HCT116 (cell line): ENCODE measurements around the gene TRPT1. TPM values are rescaled to one million over a fixed set of nuclear protein-coding genes. Genes with fewer than 3 reads are reported as not detected.
A peak's percentile ranks its signal among the peaks of the same experiment; 100 is the strongest.

Experiments used
- ATAC-seq: fragments of 200-7000 bp; cut with Tn5 transposase; 2 replicates; pipeline ENCODE4 v1.9.1; 2020; ENCODE audit warnings: mild to moderate bottlenecking, moderate library complexity
- BruUV-seq: library from RNA; stranded (reverse); fragments of 400-500 nt; replicated peaks from 2 replicates; lab custom pipeline; 2021; lab: Mats Ljungman, UMichigan
- CTCF ChIA-PET: fragments of 300-600 bp; sonication (Branson Sonifier 250); formaldehyde crosslinking; loops from one replicate; lab custom pipeline; 2021; ENCODE audit warnings: antibody characterized with exemption; lab: Charles Lee
- POLR2A ChIA-PET: fragments of 300-600, 350-600 bp; sonication (Branson Sonifier 250); formaldehyde crosslinking; loops from one replicate; lab custom pipeline; 2021; ENCODE audit warnings: antibody characterized with exemption; lab: Charles Lee
- RAD21 ChIA-PET, 2 experiments: fragments of 300-600 bp; sonication (Branson Sonifier 250); formaldehyde crosslinking; loops; one replicate each; lab custom pipeline; 2023; ENCODE audit warnings: low total read pairs in 2 of 2; ENCODE audit not compliant: uncharacterized antibody in 2 of 2, unreplicated experiment in 2 of 2, low non-redundant PET in 1 of 2; lab: Charles Lee
- DNase-seq: peaks from one replicate; pipeline ENCODE4 v3.0.0-alpha.2; 2010; ENCODE audit warnings: low read depth, low spot score
- H2AFZ ChIP-seq: fragments of 200-600 bp; shearing (Covaris generic), sonication (generic); 2 replicates; pipeline ENCODE4 v1.6.1; 2017; ENCODE audit warnings: low read depth, mixed run types, mixed read lengths, antibody characterized with exemption, low read length; ENCODE audit not compliant: poor library complexity, severe bottlenecking
- H3K27ac ChIP-seq: 2 replicates; pipeline ENCODE4 v1.5.1; 2012; ENCODE audit warnings: low read depth, low read length
- H3K27me3 ChIP-seq: fragments of 200-600 bp; sonication (generic); 2 replicates; pipeline ENCODE4 v1.6.1; 2016; ENCODE audit warnings: mixed run types, low read length, mixed read lengths; ENCODE audit not compliant: insufficient read depth
- H3K36me3 ChIP-seq, 2 experiments: fragments of 200-500 bp in 1 of 2; fragments of 200-600 bp in 1 of 2; sonication (Bioruptor generic) in 1 of 2; sonication (generic) in 1 of 2; 2 replicates each; pipeline versions ENCODE4 v1.5.1 to v1.6.1; 2014 to 2016; ENCODE audit warnings: low read length in 2 of 2, inconsistent platforms in 1 of 2, mixed read lengths in 1 of 2, mixed run types in 1 of 2; ENCODE audit not compliant: insufficient read depth in 2 of 2, control insufficient read depth in 1 of 2
- H3K4me1 ChIP-seq, 2 experiments: fragments of 200-600 bp in 1 of 2; sonication (generic) in 1 of 2; 2 replicates each; pipeline versions ENCODE4 v1.5.1 to v1.6.1; 2012 to 2017; ENCODE audit warnings: low read length in 2 of 2, inconsistent platforms in 1 of 2, mild to moderate bottlenecking in 1 of 2, mixed read lengths in 1 of 2, mixed run types in 1 of 2, moderate library complexity in 1 of 2; ENCODE audit not compliant: insufficient read depth in 2 of 2, control insufficient read depth in 1 of 2
- H3K4me2 ChIP-seq: fragments of 200-600 bp; sonication (generic); 2 replicates; pipeline ENCODE4 v1.6.1; 2017; ENCODE audit warnings: mixed run types, low read length, mixed read lengths
- H3K4me3 ChIP-seq, 2 experiments: fragments of 200-600 bp in 1 of 2; sonication (generic) in 1 of 2; replicated peaks in 1 of 2; 2 replicates each; pipeline ENCODE4 v1.5.1; 2011 to 2016; ENCODE audit warnings: low read length in 2 of 2, control low read depth in 1 of 2, low read depth in 1 of 2, mild to moderate bottlenecking in 1 of 2, mixed read lengths in 1 of 2, mixed run types in 1 of 2
- H3K79me2 ChIP-seq: fragments of 200-600 bp; sonication (generic); 2 replicates; pipeline ENCODE4 v1.6.1; 2017; ENCODE audit warnings: mild to moderate bottlenecking, mixed run types, low read length, moderate library complexity, mixed read lengths; ENCODE audit not compliant: insufficient read depth
- H3K9ac ChIP-seq: fragments of 200-600 bp; sonication (generic); 2 replicates; pipeline ENCODE4 v1.6.1; 2016; ENCODE audit warnings: low read length, mixed read lengths
- H3K9me2 ChIP-seq: fragments of 200-600 bp; sonication (generic), shearing (Covaris generic); 2 replicates; pipeline ENCODE4 v1.6.1; 2017; ENCODE audit warnings: mixed run types, mild to moderate bottlenecking, moderate library complexity; ENCODE audit not compliant: insufficient read depth
- H3K9me3 ChIP-seq, 2 experiments: fragments of 200-500 bp in 1 of 2; fragments of 200-600 bp in 1 of 2; sonication (Bioruptor generic) in 1 of 2; sonication (generic) in 1 of 2; 2 replicates each; pipeline ENCODE4 v1.6.1; 2014 to 2017; ENCODE audit warnings: low read length in 2 of 2, mixed read lengths in 2 of 2, inconsistent platforms in 1 of 2, low read depth in 1 of 2, mild to moderate bottlenecking in 1 of 2, mixed run types in 1 of 2, moderate library complexity in 1 of 2; ENCODE audit not compliant: control insufficient read depth in 1 of 2, insufficient read depth in 1 of 2
- H4K20me1 ChIP-seq: fragments of 200-600 bp; sonication (generic), shearing (Covaris generic); 2 replicates; pipeline ENCODE4 v1.6.1; 2017; ENCODE audit warnings: mixed run types, mild to moderate bottlenecking, moderate library complexity; ENCODE audit not compliant: insufficient read depth
- MAX ChIP-seq: IDR thresholded peaks from 2 replicates; pipeline ENCODE4 v1.6.1; 2012
- POLR2AphosphoS5 ChIP-seq: IDR thresholded peaks from 2 replicates; pipeline ENCODE4 v1.6.1; 2011; ENCODE audit warnings: mild to moderate bottlenecking, low read depth, low read length, moderate library complexity
- SRF ChIP-seq: IDR thresholded peaks from 2 replicates; pipeline ENCODE4 v1.6.1; 2012; ENCODE audit warnings: low read depth
- TCF7L2 ChIP-seq: IDR thresholded peaks from 2 replicates; pipeline ENCODE4 v1.7.0; 2011; ENCODE audit warnings: borderline replicate concordance, inconsistent platforms; ENCODE audit not compliant: insufficient read depth, insufficient read length; ENCODE audit errors: extremely low read depth
- intact Hi-C: fragments of 100-400 bp; cut with micrococcal nuclease; formaldehyde crosslinking; loops from 2 replicates; pipeline ENCODE4 v1.10.0; 2022
- total RNA-seq: library from RNA; stranded (reverse); gene quantifications from one replicate; pipeline ENCODE4 v1.2.1, GENCODE V29; 2021; ENCODE audit not compliant: unreplicated experiment

The TRPT1 gene
- total RNA-seq, 1 experiment from 2014 or later: 43.2 TPM

GRCh38 chr11:64238076-64238475, 12.1 kb upstream of the TRPT1 start:
- intact Hi-C loops: no loop called here
- TF ChIP-seq TCF7L2: no peak
- no peaks in the 10 kb centered on the region for H3K9me3 ChIP-seq
- DNase-seq (no peak), ATAC-seq (no peak)
- ChIA-PET CTCF (no interaction called here), POLR2A (no interaction called here), RAD21 (no interaction called here)
- no peaks in the 10 kb centered on the region for H3K9me2 ChIP-seq
- H3K4me3 ChIP-seq: no peak overlapping the region
- H3K9ac ChIP-seq: 0 out of 2 replicates have a peak overlapping the region, but pooled peaks have one; percentile 30
- H3K27ac ChIP-seq: no peak overlapping the region; the same call in 1 of the 2 replicates
- no peaks in the 10 kb centered on the region for H4K20me1 ChIP-seq
- peaks cover 0 to 9% of the 10 kb centered on the region in 2 experiments; a peak in 1 of 4 replicates for H3K36me3 ChIP-seq
- H2AFZ ChIP-seq: no peak overlapping the region
- peaks cover 23% of the 10 kb centered on the region for H3K79me2 ChIP-seq
- BruUV-seq: no TSS peak
- H3K4me2 ChIP-seq: no peak overlapping the region
- H3K27me3 ChIP-seq: no peaks in the 10 kb centered on the region
- peaks cover 27 to 58% of the 10 kb centered on the region in 2 experiments for H3K4me1 ChIP-seq

- no peaks in the 10 kb centered on the region for H3K27me3 ChIP-seq
- no peaks in the 10 kb centered on the region for H3K9me3 ChIP-seq
- peaks cover 21 to 58% of the 10 kb centered on the region in 2 experiments for H3K4me1 ChIP-seq
- no peak overlapping the region for H2AFZ ChIP-seq
- H3K4me3 ChIP-seq: no peak overlapping the region
- ChIA-PET RAD21 (no interaction called here), POLR2A (no interaction called here), CTCF (no interaction called here)
- no peak for DNase-seq
- H3K9me2 ChIP-seq: no peaks in the 10 kb centered on the region
- H3K9ac ChIP-seq: no peak overlapping the region
- H3K79me2 ChIP-seq: peaks cover 18% of the 10 kb centered on the region
- intact Hi-C loops: no loop called here
- ATAC-seq: no peak
- H3K36me3 ChIP-seq: 0 out of 4 replicates have a peak, but pooled peaks cover 0 to 8% of the 10 kb centered on the region in 2 experiments
- no peak overlapping the region; the same call in 1 of the 2 replicates for H3K27ac ChIP-seq
- TF ChIP-seq POLR2AphosphoS5 (no peak), SRF (no peak), MAX (no peak), TCF7L2 (no peak)
- no TSS peak for BruUV-seq
- H4K20me1 ChIP-seq: no peaks in the 10 kb centered on the region
- no peak overlapping the region for H3K4me2 ChIP-seq
Measured at GRCh38 chr11:64237484-64237951, 11.5 kb upstream of the TRPT1 start.
